ENCODE results near the gene RNF8.
"Not testable (repeated sequence)": the region's sequence is repeated elsewhere in the genome, so short reads cannot be mapped to it uniquely, and the experiment has no call there.

The RNF8 gene

GRCh38 chr6:37321516-37322415, 32.0 kb upstream of the RNF8 start:
- no peak for DNase-seq

- DNase-seq = no peak
These were observed 30.2 kb upstream of the RNF8 start for GRCh38 chr6:37323580-37323979.

GRCh38 chr6:37324131-37325033, 29.4 kb upstream of the RNF8 start:
- peak; percentile 1 for DNase-seq

GRCh38 chr6:37330345-37330744, 23.4 kb upstream of the RNF8 start:
- DNase-seq = not testable (repeated sequence)

- no peak for DNase-seq
These were observed 22.7 kb upstream of the RNF8 start for GRCh38 chr6:37331047-37331446.

- DNase-seq = no peak
These were observed 20.9 kb upstream of the RNF8 start for GRCh38 chr6:37332894-37333293.

GRCh38 chr6:37334047-37334446, 19.7 kb upstream of the RNF8 start:
- no peak for DNase-seq

GRCh38 chr6:37338317-37338716, 15.5 kb upstream of the RNF8 start:
- not testable (repeated sequence) for DNase-seq

- DNase-seq = no peak
These were observed 15.0 kb upstream of the RNF8 start for GRCh38 chr6:37338745-37339255.

- DNase-seq = no peak
These were observed 13.8 kb upstream of the RNF8 start for GRCh38 chr6:37339741-37340638.

GRCh38 chr6:37340639-37340943, 13.2 kb upstream of the RNF8 start:
- no peak for DNase-seq

- no peak for DNase-seq
These were observed 10.5 kb upstream of the RNF8 start for GRCh38 chr6:37343248-37343647.

GRCh38 chr6:37344308-37344707, 9.5 kb upstream of the RNF8 start:
- DNase-seq = no peak

GRCh38 chr6:37345804-37346203, 8.0 kb upstream of the RNF8 start:
- DNase-seq = not testable (repeated sequence)

- DNase-seq = no peak
These were observed 6.6 kb upstream of the RNF8 start for GRCh38 chr6:37347177-37347576.

- no peak for DNase-seq
These were observed 6.1 kb upstream of the RNF8 start for GRCh38 chr6:37347670-37348111.

GRCh38 chr6:37351027-37351426, 2.8 kb upstream of the RNF8 start:
- DNase-seq = no peak

- no peak for DNase-seq
These were observed 1.4 kb upstream of the RNF8 start for GRCh38 chr6:37352384-37352783.

GRCh38 chr6:37354526-37355384, 972 bp downstream of the RNF8 start:
- no peak for DNase-seq

- DNase-seq = no peak
These were observed 3.5 kb downstream of the RNF8 start for GRCh38 chr6:37357288-37357687.

GRCh38 chr6:37357860-37358259, 4.1 kb downstream of the RNF8 start:
- DNase-seq = no peak

- DNase-seq = no peak
These were observed 5.3 kb downstream of the RNF8 start for GRCh38 chr6:37359039-37359438.
